CD4-positive, alpha-beta T cell treated with Interleukin-4 for 4 hours (primary cell): Measurements from ENCODE around the gene DAB2IP.
"Not testable (repeated sequence)": the region's sequence is repeated elsewhere in the genome, so short reads cannot be mapped to it uniquely, and the experiment has no call there.

Experiments
- DNase-seq: peaks from one replicate; pipeline ENCODE4 v3.0.0-alpha.2; 2020

DAB2IP gene

DNA sequence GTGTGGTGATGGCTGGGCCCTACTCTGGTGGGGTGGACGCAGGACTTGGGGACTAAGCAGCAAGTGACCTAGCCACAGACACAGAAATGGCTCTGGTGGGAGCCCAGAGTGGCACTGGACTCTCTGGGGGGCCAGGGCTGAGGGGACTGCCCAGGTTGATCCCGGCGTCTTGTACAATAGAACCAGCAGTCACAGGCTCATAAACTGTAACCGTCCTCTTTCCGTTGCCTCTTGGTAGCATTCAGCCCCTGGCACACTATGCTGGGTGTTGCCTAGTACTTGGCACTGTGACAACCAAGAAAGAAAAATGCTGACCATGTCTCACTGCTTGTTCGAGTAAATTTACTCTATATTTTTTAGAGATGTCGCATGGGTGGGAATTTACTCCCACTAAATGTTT lies 80.5 kb downstream of the DAB2IP start:
- no peak for DNase-seq

DNA sequence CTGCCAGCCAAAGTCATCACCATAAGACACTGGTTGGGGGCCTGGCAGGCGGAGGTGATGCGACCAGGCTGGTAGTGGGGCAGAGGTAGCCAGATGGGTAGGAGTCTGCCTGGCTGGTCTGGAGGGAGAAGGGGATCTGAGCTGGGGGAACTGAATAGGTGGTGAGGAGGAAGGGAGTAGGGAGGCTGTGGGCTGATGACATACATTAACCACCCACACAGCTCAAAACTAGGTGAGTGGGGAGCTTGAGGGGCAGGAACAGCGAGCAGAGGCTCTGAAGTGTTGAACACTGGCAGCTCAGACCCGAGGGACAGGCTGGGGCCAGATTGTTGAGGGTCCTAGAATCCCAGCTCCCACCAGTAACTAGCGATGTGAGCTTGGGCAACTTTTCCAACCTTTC lies 81.0 kb downstream of the DAB2IP start:
- DNase-seq: no peak

DNA sequence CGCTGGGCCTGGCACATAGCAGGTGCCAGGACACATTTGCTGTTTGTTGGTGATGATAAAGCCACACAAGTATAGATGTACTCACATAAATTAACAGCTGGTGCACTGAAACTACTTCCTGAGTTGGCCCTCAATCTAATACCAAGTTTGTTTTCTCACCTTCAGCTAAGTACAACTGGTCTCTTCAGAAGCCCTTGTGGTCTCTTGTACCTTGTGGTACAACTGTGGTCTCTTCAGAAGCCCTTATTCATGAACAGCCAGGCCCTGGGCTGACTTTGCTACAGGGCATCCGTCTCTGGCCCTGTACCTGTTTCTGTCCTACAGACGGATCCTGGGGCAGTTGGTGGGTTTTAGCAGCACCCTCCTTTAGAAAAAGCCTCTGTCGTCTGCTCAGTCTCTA lies 81.5 kb downstream of the DAB2IP start:
- DNase-seq: peak; percentile 4

DNA sequence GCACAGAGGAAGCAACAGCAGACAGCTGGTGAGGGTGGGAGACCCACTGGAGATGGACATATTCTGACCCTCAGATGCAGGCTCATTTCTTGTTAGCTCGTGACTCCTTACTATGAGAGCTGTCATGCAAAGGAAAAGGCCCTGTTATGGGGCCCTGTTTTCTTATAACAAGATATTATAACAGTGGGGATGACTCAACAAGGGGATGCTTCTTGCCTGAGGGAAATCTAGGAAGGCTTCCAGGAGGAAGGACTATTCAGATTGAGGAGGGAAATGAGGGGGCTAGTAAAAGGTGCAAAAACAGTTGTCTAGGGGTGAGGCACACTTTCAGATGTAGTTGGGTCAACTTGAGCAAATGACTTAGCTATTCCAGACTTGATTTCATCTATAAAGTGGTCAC lies 83.0 kb downstream of the DAB2IP start:
- DNase-seq: no peak

DNA sequence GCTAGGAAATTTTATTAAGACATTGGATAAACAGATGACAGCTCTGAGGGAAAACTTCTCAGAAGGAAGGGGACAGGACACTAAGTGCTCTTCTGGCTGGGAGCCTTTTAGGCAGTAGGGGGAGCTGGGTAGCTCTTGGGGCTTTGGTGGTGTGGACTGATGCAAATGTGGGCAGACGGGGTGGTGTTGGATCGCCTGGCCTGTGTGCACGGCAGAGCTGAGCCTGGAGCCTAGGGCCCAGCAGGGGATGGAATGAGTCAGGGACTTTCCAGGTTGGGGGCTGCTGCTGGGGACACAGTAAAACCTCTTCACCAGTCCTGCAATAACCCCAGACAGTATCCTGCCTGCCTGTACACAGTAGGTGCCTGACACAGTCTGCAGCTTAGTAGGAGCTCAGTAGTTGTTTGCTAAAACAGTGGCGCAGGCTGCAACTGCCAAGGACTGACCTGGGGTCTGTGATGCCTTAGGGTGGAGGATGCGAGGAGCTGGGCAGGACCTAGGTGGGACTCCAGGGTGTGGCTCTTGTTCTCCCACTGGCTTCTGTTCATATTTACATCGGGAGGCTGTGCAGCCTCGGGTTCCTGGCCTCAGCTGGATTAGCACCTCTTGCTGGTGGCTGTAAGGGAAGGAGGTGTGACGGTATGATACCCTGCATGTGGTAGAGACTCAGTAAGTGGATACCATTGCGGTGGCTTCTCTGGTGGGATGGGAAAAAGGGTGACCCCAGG lies 83.8 kb downstream of the DAB2IP start:
- no peak for DNase-seq

DNA sequence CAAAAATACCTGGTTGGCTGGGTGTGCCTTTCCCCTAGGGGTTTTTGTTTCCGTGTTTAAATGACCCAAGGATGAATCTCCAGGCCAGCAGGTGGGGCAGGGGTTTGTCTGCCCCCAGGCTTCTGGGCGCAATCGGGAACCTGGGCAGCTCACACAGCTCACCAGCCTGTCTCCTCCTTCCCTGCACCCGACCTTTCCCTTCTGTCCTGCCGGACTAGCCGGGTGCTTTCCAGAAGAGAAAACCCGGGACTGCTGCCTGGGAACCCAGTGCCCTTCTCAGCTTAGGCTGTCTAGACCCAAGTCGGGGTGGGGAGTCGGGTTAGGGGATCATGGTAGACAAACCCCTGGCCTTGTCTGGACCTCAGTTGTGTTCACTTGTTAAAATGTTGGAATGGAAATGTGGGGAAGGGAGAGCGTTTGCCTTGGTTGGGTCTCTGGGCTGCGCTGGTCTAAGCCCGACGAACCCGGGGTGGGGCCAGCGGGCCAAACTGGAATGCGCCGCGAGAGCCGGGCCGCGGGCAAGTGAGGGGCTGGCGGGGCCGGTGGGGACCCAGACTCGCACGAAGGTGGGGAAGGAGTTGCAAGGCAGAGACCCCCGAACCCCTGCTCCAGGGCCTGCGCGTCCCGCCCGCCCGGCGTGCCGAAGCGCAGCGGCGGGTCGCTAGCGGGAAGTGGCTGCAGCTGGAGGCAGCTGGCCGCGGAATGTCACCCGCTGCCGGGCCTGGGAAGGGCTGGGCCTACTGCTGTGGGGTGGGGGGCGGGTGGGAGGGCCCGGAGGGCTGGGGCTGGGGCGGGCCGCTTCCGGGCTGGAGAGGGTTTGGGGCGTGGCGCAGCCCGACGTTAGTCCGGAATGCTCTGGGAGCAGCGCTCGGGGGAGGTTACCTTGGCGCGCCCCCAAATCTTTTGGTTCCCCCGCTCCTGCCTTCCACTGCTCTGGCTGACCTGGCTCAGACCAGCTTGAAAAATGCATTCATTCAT lies 84.6 kb downstream of the DAB2IP start:
- DNase-seq: no peak

DNA sequence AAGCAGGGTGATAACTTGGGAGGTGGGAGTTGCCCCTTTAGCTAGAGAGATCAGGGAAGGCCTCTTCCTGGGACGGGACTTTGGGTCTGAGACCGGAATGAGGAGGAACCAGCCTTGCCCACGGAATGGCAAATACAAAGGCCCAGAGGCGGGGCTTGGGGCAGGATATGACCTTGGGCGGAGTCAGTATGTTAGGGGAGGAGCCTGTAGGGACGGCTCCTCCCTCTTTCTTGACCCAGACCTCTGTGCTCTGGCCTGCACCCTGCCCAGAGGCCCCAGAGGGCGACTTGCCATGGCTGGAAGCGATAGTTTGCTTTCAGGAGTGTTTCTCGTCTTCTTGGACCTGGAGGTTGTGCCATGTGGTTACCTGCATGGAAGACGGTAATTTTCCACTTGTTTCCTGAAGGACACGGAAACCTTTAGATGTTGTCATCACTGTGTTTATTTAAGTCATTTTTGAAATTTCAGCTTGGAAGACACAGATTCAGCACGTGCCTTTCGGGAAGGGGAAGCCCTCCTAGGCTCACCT lies 85.6 kb downstream of the DAB2IP start:
- no peak for DNase-seq

DNA sequence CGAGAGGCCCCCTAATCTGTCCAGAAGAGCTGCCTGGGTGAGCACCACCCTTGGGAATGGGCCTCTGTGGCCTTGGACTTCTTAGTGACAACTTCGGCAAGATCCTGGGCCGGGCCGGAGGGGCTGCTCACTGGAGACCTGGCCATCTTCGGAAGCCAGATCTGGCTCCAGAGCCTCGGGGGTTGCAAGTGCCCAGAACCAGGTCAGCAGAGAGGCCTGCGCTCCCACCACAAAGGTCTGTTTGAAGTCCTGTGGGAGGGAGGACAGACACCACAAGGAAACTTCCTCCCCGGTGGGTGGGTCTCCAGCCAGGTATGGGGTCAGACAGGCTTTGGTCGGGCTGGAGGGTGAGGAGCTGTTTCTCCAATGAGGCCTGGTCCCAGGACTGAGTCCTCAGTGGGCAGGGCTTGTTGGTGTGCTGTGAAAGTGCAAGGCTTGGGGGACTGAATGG lies 86.1 kb downstream of the DAB2IP start:
- DNase-seq: no peak

DNA sequence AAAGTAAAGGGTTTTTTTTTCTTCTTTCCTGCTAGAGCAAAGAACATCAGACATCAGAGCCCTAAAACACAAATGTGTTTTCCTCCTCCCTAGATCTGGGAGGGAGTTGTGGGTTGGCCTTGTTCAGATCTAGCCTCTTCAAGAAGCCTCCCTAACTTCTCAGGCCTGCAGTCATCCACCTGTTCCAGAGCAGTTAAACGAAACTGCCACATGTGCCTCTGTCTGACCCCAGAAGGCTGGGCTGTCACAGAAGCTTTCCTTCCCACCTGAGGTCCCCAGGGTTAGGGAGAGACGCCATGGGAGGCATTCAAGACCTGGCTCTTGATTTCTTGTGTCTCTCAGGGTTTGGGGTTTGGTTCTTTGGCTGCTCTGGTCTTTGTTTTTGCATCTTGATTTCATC lies 87.0 kb downstream of the DAB2IP start:
- no peak for DNase-seq

DNA sequence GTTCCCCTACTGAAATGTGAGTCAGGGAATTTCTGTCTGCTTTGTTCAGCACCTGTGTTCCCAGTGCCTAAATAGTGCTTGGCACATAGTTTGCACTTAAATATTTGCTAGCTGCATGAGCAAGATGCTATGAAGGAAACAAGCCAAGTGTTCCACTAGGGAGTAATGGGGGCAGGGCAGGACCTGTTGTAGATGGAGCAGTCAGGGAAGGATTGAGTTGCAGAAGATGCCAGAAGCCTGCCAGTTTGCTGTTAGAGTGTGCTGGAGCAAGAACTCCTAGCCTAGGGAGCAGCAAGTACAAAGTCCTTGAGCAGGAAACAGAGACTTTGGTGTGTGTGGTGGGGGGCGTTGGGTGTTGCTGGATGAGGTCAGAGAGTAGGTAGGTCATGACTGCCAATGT lies 87.5 kb downstream of the DAB2IP start:
- no peak for DNase-seq

DNA sequence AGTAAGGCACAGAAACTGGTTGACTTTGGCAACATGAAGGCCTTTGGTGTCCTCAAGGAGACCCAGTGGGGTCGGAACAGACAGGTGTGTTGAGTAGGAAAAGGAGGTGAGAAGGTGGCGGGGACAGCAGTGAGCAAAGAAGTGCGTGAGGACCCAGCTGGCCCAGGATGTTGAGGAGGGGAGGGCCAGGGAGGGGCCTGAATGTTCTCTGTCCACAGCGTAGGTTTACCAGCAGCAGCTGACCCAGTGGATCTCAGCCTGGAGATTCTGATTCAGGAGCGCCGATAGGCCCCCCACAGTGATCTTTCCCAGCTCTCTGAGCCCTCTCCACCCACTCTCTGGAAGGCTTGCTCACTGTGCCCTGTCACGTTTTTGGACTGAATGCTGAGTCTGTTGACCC lies 88.5 kb downstream of the DAB2IP start:
- DNase-seq: no peak

DNA sequence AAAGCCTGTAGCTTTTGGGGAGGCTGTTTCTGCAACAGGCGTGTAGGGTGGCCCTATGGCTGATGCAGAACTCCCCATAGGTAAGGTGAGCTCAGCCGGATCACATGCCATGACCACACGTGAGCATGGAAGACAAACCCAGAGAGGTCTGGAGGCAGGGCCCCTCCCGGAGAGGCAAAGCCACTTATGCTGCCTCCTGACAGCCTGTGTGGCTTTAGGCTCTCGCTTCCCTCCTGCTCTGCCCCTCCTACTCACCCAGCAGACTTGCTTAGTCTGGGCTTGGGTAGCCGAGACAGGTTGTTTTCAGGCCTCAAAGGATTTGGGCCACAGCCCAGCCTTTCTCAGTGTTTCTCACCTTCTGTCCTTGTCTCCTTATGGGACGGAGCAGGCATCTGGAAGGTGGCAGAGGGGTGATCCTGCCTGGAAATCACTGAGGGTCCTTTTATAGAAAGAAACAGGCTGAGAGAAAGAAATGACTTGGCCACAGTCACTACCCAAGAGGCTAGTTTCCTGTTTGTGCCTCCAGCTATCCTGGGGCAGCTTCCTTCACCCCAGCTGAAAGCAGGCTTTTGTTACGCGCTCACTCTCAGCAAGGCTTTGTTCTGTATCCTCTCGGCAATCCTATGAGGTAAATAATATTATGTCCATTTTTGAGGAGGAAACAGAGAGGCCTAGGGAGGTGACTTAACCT lies 89.9 kb downstream of the DAB2IP start:
- no peak for DNase-seq

DNA sequence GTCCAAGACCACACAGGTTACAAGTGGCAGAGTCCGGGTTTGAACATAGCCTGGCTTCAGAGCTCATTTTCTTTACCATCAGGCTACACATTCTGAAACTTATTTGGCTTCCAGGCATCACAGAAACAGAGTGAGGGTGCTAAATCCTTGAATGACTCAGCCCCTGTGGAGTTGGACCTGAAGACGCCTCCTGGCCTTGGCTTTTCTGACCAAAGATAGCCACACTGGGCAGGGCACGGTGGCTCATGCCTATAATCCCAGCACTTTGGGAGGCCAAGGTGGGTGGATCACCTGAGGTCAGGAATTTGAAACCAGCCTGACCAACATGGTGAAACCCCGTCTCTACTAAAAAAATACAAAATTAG lies 90.5 kb downstream of the DAB2IP start:
- DNase-seq: not testable (repeated sequence)

DNA sequence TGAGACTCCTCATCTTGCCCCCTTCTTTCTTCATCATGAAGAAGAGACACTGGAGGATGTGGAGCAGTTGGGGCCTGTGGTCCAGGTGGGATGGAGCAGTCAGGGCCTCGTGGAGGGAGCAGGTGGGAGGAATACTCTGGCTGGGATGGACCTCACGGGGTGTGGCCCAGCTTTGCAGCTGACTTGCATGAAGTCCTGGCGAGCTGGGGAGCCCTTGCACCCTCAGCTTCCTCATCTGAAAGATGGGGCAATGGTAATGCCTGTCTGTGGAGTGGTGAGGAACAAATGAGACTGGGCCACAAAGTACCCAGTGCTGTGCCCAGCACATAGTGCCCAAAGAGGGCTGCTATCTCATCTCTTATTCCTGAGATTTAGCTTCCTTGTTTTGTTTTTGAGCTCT lies 91.5 kb downstream of the DAB2IP start:
- no peak for DNase-seq

DNA sequence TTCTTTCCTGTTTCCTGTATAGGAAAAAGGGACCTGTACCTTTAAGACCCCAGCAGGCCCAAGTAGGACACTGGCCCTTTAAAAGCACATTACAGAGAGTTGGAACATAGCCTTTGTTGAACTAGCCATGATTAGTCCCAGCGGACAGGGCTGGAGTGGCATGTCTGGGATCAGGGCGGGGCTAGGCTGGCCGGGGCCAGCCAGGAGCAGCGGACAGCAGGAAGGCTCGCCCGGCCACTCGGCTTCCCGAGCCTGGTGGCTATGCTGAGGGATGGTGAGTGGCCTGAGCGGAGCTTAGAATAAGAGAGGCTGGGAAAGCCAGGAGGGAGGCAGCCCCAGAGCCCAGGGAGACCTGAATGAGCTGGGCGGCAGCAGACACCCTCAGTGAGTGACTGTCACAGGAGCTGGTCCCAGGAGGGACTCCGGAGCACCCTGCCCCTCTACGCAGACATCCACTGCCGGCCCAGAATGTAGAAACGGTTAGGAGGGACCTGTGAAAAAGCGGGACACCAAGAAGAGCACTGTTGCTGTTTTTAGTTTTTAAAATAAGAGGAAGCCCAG lies 92.1 kb downstream of the DAB2IP start:
- DNase-seq: no peak

DNA sequence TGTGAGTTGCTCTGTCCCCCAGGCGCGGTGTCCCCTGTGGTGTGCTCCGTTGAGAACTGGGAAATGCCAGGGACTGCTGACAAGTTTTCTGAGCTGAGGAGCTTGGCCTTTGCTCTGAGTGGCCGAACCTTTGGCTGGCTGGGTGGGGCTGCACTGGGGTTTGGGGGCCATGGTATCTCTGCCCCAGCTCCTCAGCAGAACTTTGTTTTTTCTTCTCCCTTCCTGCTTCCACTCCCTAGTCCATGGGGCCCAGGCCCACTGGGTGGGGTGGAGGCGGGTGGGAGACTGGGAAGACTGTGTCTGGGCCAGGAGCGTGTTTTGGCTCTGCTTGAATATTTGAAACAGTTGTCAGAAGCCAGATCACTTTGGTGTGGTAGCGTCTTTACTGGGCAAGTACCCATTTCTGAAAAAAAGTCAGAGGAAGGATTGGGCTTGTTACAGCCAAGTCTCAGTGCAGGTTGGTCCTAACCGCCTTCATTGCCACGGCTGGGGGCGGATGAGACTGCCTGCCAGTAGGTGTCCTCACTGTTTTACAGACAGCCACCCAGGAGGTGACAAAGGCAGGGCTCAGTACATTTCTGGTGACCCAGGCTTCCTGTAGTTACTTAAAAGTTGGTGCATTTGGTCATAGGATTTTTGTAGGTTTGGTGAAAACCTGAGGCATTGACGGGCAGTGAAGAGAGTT lies 92.7 kb downstream of the DAB2IP start:
- peak; percentile 9 for DNase-seq

DNA sequence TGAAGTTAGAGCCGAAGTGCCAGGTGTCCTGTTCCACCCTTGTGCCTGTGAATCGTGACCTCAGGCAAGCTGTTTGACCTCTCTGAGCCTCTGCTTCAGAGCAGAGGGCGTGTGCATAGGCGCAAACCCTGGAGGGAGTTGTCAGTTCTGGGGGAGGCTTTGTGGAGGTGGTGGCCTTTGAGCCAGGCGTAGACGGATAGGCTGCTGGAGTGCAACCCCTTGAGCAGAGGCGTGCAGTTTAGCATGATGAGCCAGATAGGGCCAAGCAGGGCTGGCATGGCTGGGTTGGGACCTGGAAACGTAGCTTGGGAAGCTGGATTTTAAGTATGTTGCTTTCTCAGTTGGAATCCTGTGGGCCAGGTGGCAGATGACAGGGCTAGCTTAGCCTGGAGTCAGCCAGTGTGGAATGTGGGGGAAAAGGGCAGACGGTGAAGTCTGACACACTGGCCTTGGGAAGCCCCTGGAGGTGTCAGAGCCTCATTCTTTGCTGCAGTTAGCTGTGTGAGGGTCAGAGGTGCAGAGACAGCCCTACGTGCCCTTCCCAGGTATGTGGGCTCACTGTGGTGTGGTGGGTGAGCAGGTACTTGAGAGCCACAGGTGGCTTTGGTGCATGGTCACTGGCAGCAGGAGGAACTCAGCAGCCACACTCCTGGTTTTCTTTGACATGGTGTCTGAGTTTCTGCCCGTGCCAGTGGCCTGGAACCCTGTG lies 93.4 kb downstream of the DAB2IP start:
- no peak for DNase-seq

DNA sequence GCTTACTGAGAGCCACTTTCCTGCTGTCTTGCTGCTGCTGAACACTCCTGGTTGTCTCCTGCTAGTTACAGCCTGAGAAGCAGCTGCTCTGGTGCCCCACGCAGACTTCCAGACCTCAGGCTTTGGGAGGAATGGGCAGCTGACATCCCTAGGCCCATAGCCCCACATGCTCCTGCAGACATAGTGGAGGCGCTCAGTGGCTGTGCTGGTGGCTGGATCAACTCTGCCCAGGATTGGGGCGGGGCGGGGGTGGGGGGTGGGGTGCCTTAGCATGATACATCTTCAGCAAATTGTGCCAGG lies 93.9 kb downstream of the DAB2IP start:
- no peak for DNase-seq

DNA sequence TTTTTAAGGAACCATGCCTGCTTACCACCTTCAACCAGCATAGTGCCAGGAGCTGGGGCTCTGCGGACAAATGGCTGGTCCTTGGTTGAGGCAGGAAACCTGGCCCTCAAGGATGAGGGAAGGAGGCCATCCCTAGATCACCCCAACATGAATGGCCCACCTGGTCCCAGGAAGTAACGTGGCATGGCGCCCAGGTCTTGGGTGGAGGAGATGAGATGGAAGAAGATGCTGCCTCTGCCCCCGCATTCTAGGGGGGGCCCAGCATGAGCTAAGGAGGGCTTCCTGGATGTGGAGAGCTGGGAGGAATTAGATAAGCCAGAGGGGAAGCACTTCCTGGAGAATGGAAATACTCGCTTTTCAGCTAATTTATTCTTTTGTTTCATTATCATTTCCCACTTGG lies 95.0 kb downstream of the DAB2IP start:
- DNase-seq: no peak

DNA sequence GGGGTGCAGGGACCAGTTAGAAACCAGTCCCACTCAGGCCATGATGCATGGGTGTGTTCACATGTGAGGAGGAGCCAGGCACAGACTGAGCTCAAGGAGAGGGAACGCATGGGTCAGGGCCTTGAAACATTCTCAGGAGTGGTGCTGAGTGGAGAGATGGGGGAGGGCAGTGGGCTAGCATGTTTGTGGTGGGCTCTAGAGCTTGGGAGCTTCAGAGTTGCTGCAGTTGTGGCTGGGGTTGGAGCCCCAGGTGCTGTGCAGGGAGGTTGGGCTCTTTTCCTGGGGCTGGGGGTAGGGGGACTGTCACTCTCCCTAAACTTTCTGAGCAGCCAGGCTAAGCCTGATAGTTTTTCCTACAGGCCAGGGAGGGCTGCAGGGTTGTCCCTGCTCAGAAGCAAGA lies 95.4 kb downstream of the DAB2IP start:
- DNase-seq: no peak

DNA sequence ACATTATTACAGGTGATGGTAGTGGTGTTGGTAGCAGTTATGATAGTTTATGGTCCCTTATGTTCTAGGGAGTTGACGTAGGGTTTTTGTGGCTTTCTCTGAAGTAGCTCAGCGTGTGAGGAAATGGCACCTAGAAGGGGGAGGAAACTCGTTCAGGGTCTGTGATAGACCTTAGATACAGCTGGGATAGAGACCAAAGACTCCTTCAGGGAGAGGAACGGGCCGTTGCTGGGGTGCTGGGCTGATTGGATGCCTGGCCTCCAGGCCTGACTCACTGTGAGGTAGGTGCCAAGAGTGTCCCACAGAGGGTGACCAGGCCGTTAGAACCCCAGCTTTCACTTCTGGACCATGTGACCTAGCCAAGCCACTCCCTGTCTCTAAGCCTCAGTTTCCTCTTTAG lies 96.6 kb downstream of the DAB2IP start:
- peak; percentile 3 for DNase-seq
